ENCODE results near the gene PRKACG.

Gene PRKACG

GRCh38 chr9:69028754-69029153 lies 14.8 kb upstream of the PRKACG start:
- in situ Hi-C loops (cut with MboI; ENCODE audit: low sequenced_read_pairs, unreplicated experiment): loop anchor here (10.0 kb wide), 1 partner anchor 344 kb away; no protein-coding TSS in a partner anchor
- DNase-seq (ENCODE audit: low spot score): no peak
- TF ChIP-seq CTCF (IDR thresholded peaks at IDR 0.05; ENCODE audit: borderline replicate concordance, control extremely low read depth, extremely low read depth, insufficient read depth, missing control alignments): no peak

- TF ChIP-seq CTCF (IDR thresholded peaks at IDR 0.05; ENCODE audit: borderline replicate concordance, control extremely low read depth, extremely low read depth, insufficient read depth, missing control alignments): peak; percentile 63
- DNase-seq (ENCODE audit: low spot score): peak; percentile 70
- in situ Hi-C loops (cut with MboI; ENCODE audit: low sequenced_read_pairs, unreplicated experiment): loop anchor here (10.0 kb wide), 1 partner anchor 343 kb away; no protein-coding TSS in a partner anchor
These were observed 13.6 kb upstream of the PRKACG start for GRCh38 chr9:69027355-69028097.

- in situ Hi-C loops (cut with MboI; ENCODE audit: low sequenced_read_pairs, unreplicated experiment): loop anchor here (10.0 kb wide), 1 partner anchor 339 kb away; no protein-coding TSS in a partner anchor
- no peak for DNase-seq (ENCODE audit: low spot score)
- TF ChIP-seq CTCF (IDR thresholded peaks at IDR 0.05; ENCODE audit: borderline replicate concordance, control extremely low read depth, extremely low read depth, insufficient read depth, missing control alignments): no peak
These were observed 9.7 kb upstream of the PRKACG start for GRCh38 chr9:69023650-69024049.

GRCh38 chr9:69020301-69021145 lies 6.6 kb upstream of the PRKACG start:
- no peak for DNase-seq (ENCODE audit: low spot score)
- in situ Hi-C loops (cut with MboI; ENCODE audit: low sequenced_read_pairs, unreplicated experiment): loop anchor here (10.0 kb wide), 1 partner anchor 336 kb away; no protein-coding TSS in a partner anchor
- TF ChIP-seq CTCF (IDR thresholded peaks at IDR 0.05; ENCODE audit: borderline replicate concordance, control extremely low read depth, extremely low read depth, insufficient read depth, missing control alignments): no peak

GRCh38 chr9:69019808-69020207 lies 5.9 kb upstream of the PRKACG start:
- in situ Hi-C loops (cut with MboI; ENCODE audit: low sequenced_read_pairs, unreplicated experiment): loop anchor here (10.0 kb wide), 1 partner anchor 335 kb away; no protein-coding TSS in a partner anchor
- no peak for TF ChIP-seq CTCF (IDR thresholded peaks at IDR 0.05; ENCODE audit: borderline replicate concordance, control extremely low read depth, extremely low read depth, insufficient read depth, missing control alignments)
- no peak for DNase-seq (ENCODE audit: low spot score)

- in situ Hi-C loops (cut with MboI; ENCODE audit: low sequenced_read_pairs, unreplicated experiment): no loop called here
- DNase-seq (ENCODE audit: low spot score): no peak
- TF ChIP-seq CTCF (IDR thresholded peaks at IDR 0.05; ENCODE audit: borderline replicate concordance, control extremely low read depth, extremely low read depth, insufficient read depth, missing control alignments): no peak
These were observed 4.8 kb upstream of the PRKACG start for GRCh38 chr9:69018737-69019136.
